Left ventricle myocardium superior (tissue), 1 donor: ENCODE measurements around the gene GEN1. TPM values are rescaled to one million over a fixed set of nuclear protein-coding genes. Genes with fewer than 3 reads are reported as not detected.
"Not testable (repeated sequence)": the region's sequence is repeated elsewhere in the genome, so short reads cannot be mapped to it uniquely, and the experiment has no call there.

Experiments used
- ATAC-seq: fragments of 200-7000 bp; cut with Tn5 transposase; one replicate; pipeline ENCODE4 v1.9.1; 2020; ENCODE audit warnings: mild to moderate bottlenecking, moderate library complexity
- DNase-seq: peaks from one replicate; pipeline ENCODE4 v3.0.0-alpha.2; 2020
- intact Hi-C: fragments of 100-400 bp; cut with micrococcal nuclease; formaldehyde crosslinking; loops from one replicate; pipeline ENCODE4 v1.11.0; 2022
- total RNA-seq: library from RNA; stranded (reverse); fragmentation: NEBNext Ultra II Directional; extraction: Animal tissue kit (Norgen Biotek cat#: 25700); gene quantifications from one replicate; pipeline ENCODE4 v1.2.1, GENCODE V29; 2021
- donor health status: DM: no; HTN: yes; CAD: no; lungs with severe emphysema.

Gene GEN1
- total RNA-seq, 1 donor from 2014 or later = 4.2 TPM

- no peak for DNase-seq
- ATAC-seq = no peak
- intact Hi-C loops = no loop called here
These were observed 64.4 kb downstream of the GEN1 start for GRCh38 chr2:17818235-17818815.

GRCh38 chr2:17821080-17821479, 67.1 kb downstream of the GEN1 start:
- intact Hi-C loops = loop anchor here (10.0 kb wide), 1 partner anchor 56 kb away; no protein-coding TSS in a partner anchor
- ATAC-seq (peak; percentile 91), DNase-seq (peak; percentile 38)

GRCh38 chr2:17821535-17822444, 67.9 kb downstream of the GEN1 start:
- peak; percentile 68 for ATAC-seq
- intact Hi-C loops = loop anchor here (10.0 kb wide), 1 partner anchor 57 kb away; no protein-coding TSS in a partner anchor
- no peak for DNase-seq

DNA sequence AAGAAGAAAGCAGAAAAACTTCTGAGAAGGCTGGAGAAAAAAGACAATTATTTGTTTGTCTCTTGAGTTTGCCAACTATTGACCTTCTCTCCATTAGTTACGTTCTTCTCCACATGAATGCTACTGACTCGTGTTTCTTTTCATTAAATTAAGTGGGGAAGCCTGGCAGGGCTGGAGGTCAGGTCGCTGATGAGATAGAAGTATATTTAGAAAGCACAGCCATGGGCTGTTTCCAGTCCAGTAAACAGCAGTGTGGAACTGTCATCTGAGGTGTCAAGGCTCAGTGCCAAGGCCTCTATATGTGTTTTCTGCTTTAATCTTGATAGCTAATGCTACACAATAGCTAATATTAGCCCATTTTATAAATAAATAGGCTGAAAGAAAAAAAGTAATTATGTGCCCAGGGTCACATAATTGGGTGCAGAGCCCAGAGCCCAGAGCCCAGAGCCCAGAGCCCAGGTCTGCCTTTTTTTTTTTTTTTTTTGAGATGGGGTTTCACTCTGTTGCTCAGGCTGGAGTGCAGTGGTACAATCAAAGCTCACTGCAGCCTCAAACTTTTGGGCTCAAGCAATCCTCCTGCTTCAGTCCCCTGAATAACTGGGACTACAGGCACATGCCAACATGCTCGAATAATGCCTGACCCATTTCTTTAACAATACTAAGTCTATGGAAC, 68.6 kb downstream of the GEN1 start:
- ATAC-seq = peak; percentile 85
- DNase-seq = no peak
- intact Hi-C loops = loop anchor here (10.0 kb wide), 1 partner anchor 58 kb away; no protein-coding TSS in a partner anchor

GRCh38 chr2:17823646-17824045, 69.7 kb downstream of the GEN1 start:
- ATAC-seq, DNase-seq: not testable (repeated sequence)
- intact Hi-C loops = loop anchor here (10.0 kb wide), 1 partner anchor 59 kb away; no protein-coding TSS in a partner anchor

GRCh38 chr2:17827316-17827715, 73.4 kb downstream of the GEN1 start:
- no peak for ATAC-seq
- intact Hi-C loops = loop anchor here (10.0 kb wide), 1 partner anchor 63 kb away; no protein-coding TSS in a partner anchor
- no peak for DNase-seq

DNA sequence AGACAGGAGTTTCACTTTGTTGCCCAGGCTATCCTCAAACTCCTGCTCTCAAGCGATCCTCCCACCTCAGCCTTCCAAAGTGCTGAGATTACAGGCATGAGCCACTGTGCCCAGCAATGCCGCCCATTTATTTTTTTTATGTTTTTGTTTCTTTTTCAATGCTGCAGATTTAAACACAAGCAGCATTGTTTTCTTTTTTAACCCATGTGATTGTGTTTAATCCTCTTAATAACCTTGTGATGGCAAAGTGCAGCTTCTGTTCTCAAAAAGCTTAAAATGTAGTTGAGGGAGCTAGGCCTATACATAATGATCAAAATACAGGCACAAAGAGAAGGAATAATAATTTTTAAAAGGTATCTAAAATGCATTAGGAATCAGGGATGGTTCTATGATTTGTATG, 73.8 kb downstream of the GEN1 start:
- intact Hi-C loops = loop anchor here (10.0 kb wide), 1 partner anchor 63 kb away; no protein-coding TSS in a partner anchor
- ATAC-seq = no peak
- DNase-seq = no peak

DNA sequence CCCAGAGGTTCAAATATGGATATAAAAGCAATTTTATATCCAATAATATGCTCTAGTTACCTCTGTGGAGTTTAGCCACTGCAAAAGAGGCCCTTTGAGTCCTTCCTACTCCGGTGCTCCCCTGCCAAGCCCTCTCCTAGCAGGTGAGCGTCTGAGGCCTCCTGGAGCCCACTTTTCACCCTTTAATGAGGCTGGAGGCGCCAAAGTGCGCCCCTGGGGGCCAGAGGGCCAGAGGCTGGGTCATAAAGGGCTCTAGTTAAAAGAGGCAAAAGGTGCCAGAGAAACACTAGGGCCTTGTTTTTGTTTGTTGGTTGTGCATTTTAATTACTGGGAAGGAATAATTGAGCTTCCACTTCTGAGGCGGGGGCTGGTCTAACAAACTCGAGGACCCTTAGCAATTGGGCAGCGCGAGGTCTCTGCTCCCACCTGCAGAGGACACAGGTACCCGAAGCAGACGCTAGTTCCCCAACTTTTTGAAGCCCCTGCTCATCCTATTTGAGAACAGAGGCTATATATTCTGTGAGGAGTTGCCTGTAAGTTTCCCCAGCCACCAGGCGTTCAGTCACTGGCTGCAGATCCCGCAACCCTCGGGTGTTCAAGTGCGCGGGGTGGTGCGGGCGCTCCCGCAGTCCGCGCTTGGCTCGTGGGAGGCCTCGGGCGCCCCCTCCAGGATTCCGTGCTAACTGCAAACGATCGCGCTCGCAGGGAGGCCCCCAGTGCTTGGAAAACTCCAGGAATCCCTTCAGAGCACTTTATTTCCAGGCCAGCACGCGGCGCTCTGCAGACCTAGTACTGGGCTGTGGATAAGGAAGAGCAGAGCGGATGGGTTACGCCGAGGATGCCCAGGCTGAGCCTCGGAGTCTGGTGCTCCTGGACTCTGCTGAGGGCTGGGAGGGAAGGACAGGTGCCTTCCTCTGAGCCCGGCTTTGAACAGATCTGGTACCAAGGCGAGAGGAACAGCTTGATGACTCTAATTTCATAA, 76.4 kb downstream of the GEN1 start:
- intact Hi-C loops = loop anchor here (10.0 kb wide), 1 partner anchor 116 kb away; no protein-coding TSS in a partner anchor
- ATAC-seq = peak; percentile 97

GRCh38 chr2:17835516-17835915, 81.6 kb downstream of the GEN1 start:
- intact Hi-C loops = loop anchor here (10.0 kb wide), 1 partner anchor 121 kb away; no protein-coding TSS in a partner anchor

More for the DNA sequence above, 76.4 kb downstream of the GEN1 start:
- peak; percentile 86 for DNase-seq

More at GRCh38 chr2:17835516-17835915, 81.6 kb downstream of the GEN1 start:
- ATAC-seq (no peak), DNase-seq (no peak)

Other genes with a start within 250 kb of the GEN1 start
- 0.10 TPM for gene RAD51AP2, start 235.7 kb upstream of the GEN1 start, total RNA-seq
- gene VSNL1, start 213.4 kb upstream of the GEN1 start, total RNA-seq = 18.6 TPM
- 14.2 TPM for gene SMC6, start 328 bp upstream of the GEN1 start, total RNA-seq
- gene MSGN1, start 62.3 kb downstream of the GEN1 start, total RNA-seq = not detected
- gene KCNS3, start 124.5 kb downstream of the GEN1 start, total RNA-seq = 4.9 TPM